Mesenteric fat pad (tissue), 1 donor: ENCODE data around the gene WSCD1. TPM values are rescaled to one million over a fixed set of nuclear protein-coding genes. Genes with fewer than 3 reads are reported as not detected.

ENCODE experiments used
- DNase-seq: peaks from one replicate; pipeline ENCODE4 v3.0.0-alpha.2; 2020; ENCODE audit warnings: low spot score
- total RNA-seq: library from RNA; stranded (reverse); fragmentation: NEBNext Ultra II Directional; extraction: Animal tissue kit (Norgen Biotek cat#: 25700); gene quantifications from one replicate; pipeline ENCODE4 v1.2.1, GENCODE V29; 2021
- donor health status: DM: yes; HTN: yes; CAD: no.

The WSCD1 gene
- total RNA-seq, 1 donor from 2014 or later = 3.9 TPM

- DNase-seq = no peak
These were observed 76.9 kb downstream of the WSCD1 start for GRCh38 chr17:6147042-6147441.

- DNase-seq = peak; percentile 62
These were observed 83.2 kb downstream of the WSCD1 start for GRCh38 chr17:6153375-6153774.

- peak; percentile 60 for DNase-seq
These were observed 87.5 kb downstream of the WSCD1 start for GRCh38 chr17:6157716-6158115.

- DNase-seq = peak; percentile 64
These were observed 89.5 kb downstream of the WSCD1 start for GRCh38 chr17:6159541-6160231.

- DNase-seq = no peak
These were observed 90.0 kb downstream of the WSCD1 start for GRCh38 chr17:6160232-6160555.

DNA sequence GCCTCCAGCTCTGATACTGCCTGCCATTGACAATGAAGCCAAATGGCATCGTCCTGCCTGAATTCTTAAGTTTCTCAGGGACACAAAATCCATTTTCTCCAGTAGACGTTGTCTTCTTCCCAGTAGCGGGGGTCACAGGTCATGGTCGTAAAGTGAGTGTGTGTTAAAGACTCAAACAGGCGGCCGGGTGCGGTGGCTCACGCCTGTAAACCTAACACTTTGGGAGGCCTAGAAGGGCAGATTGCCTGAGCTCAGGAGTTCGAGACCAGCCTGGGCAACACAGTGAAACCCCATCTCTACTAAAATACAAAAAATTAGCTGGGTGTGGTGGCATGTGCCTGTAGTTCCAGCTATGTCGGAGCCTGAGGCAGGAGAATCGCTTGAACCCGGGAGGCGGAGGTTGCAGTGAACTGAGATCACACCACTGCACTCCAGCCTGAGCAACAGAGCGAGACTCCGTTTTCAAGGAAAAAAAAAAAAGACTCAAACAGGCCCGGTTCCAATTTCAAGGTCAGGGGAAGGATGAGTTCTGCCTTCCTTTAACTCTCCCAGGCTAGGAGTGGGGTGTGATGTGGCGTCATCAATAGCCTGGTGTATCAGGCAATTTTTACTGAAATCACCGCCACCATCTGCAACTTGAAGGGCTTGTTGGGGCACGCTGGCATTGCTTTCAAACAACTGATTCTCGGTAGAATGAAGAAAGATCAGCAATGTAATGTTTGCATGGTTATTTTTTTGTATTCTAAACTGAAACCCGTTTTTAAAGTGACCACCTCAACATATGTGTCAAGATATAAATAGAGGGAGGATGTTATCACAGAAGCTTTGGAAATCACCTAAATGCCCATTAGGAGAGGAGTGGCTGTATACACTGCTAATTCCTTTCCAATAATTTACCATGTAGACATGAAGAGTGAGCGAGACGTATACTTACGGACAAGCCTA is 91.0 kb downstream of the WSCD1 start:
- DNase-seq = peak; percentile 86

GRCh38 chr17:6162216-6162615 is 92.0 kb downstream of the WSCD1 start:
- DNase-seq = peak; percentile 68

GRCh38 chr17:6162892-6163291 is 92.7 kb downstream of the WSCD1 start:
- peak; percentile 69 for DNase-seq

- peak; percentile 87 for DNase-seq
These were observed 93.6 kb downstream of the WSCD1 start for GRCh38 chr17:6163612-6164333.

DNA sequence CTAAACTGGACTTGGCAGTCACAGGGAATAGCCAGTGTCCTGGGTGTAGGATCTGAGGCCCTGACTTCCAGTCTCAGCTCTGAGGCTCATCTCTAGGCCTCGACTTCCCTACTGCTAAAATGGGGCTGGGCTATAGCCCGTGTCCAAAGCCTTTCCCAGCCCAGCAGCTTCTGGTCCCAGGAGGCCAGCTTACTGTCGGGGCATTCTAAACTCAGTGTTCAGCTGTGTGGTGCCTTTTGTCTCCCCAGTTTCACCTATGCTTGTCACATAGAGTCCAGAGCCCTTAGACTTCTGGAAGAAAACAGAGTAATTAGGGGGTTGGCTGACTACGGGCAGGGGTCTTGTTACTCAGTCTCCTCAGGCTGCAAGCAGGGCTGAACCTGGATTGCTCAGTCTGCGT is 94.8 kb downstream of the WSCD1 start:
- peak; percentile 75 for DNase-seq

DNA sequence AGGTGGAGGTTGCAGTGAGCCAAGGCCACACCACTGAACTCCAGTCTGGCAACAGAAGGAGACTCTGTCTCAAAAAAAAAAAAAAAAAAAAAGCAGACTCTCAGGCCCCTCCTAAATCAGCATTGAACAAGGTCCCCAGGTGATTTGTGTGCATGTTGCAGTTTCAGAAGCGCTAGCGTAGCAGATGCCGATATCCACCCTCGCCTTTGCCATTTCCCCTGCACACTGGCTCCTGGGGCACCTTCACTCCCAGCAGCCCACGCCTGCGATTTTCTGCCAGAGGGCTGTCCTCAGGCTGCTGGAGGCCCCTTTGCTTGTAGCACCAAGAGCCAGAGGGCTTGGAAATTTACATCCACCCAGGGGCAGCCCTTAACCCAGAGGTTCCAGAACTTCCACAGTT is 95.6 kb downstream of the WSCD1 start:
- peak; percentile 57 for DNase-seq

- DNase-seq = peak; percentile 53
These were observed 96.5 kb downstream of the WSCD1 start for GRCh38 chr17:6166492-6167179.

GRCh38 chr17:6168296-6168695 is 98.1 kb downstream of the WSCD1 start:
- no peak for DNase-seq

GRCh38 chr17:6170349-6170748 is 100.2 kb downstream of the WSCD1 start:
- no peak for DNase-seq

GRCh38 chr17:6172642-6173330 is 102.6 kb downstream of the WSCD1 start:
- peak; percentile 47 for DNase-seq

GRCh38 chr17:6173653-6174052 is 103.5 kb downstream of the WSCD1 start:
- DNase-seq = no peak
